GM23338 (cell line): ENCODE data around the gene TRIM44. TPM values are rescaled to one million over a fixed set of nuclear protein-coding genes. Genes with fewer than 3 reads are reported as not detected.

Experiments
- ATAC-seq: fragments of 200-7000 bp; cut with Tn5 transposase; 3 replicates; pipeline ENCODE4 v1.9.1; 2020
- DNase-seq: peaks from one replicate; pipeline ENCODE4 v3.0.0-alpha.2; 2015; ENCODE audit warnings: low spot score
- H2AFZ ChIP-seq: fragments of 200-600 bp; sonication (generic); 2 replicates; pipeline ENCODE4 v1.8.0; 2016; ENCODE audit warnings: antibody characterized with exemption, mild to moderate bottlenecking, moderate library complexity
- H3F3A ChIP-seq: fragments of 200-600 bp; sonication (generic); replicated peaks from 2 replicates; pipeline ENCODE4 v1.8.0; 2017; ENCODE audit warnings: antibody characterized with exemption, mixed run types, low read depth
- H3K27ac ChIP-seq: fragments of 200-600 bp; sonication (generic); 2 replicates; pipeline ENCODE4 v1.6.1; 2016; ENCODE audit warnings: low read depth
- H3K27me3 ChIP-seq: fragments of 200-600 bp; sonication (generic); 2 replicates; pipeline ENCODE4 v1.8.0; 2016; ENCODE audit warnings: mild to moderate bottlenecking, mixed run types, moderate library complexity; ENCODE audit not compliant: insufficient read depth
- H3K36me3 ChIP-seq: fragments of 200-600 bp; sonication (generic); 2 replicates; pipeline ENCODE4 v1.8.0; 2016; ENCODE audit warnings: mild to moderate bottlenecking; ENCODE audit not compliant: insufficient read depth
- H3K4me1 ChIP-seq: fragments of 200-600 bp; sonication (generic); 2 replicates; pipeline ENCODE4 v1.8.0; 2016; ENCODE audit warnings: mild to moderate bottlenecking, moderate library complexity; ENCODE audit not compliant: insufficient read depth
- H3K4me2 ChIP-seq: fragments of 200-600 bp; sonication (generic); 2 replicates; pipeline ENCODE4 v1.7.1; 2017; ENCODE audit warnings: mixed run types
- H3K4me3 ChIP-seq: fragments of 200-600 bp; sonication (generic); 2 replicates; pipeline ENCODE4 v1.6.1; 2016; ENCODE audit warnings: mixed run types
- H3K79me2 ChIP-seq: fragments of 200-600 bp; sonication (generic); replicated peaks from 2 replicates; pipeline ENCODE4 v1.8.0; 2017; ENCODE audit warnings: mild to moderate bottlenecking; ENCODE audit not compliant: insufficient read depth
- H3K9me2 ChIP-seq: fragments of 200-600 bp; sonication (generic); 2 replicates; pipeline ENCODE4 v1.8.0; 2017; ENCODE audit not compliant: insufficient read depth
- H4K20me1 ChIP-seq: fragments of 200-600 bp; sonication (generic); replicated peaks from 2 replicates; pipeline ENCODE4 v1.8.0; 2017; ENCODE audit warnings: mild to moderate bottlenecking; ENCODE audit not compliant: insufficient read depth
- H3K27ac Mint-ChIP-seq: 2 replicates; pipeline ENCODE4 v1.8.0; 2020; ENCODE audit warnings: inconsistent platforms, mild to moderate bottlenecking, moderate library complexity, mixed read lengths
- H3K27me3 Mint-ChIP-seq: 3 replicates; pipeline ENCODE4 v1.8.0; 2022; ENCODE audit warnings: low read depth, mild to moderate bottlenecking, moderate library complexity, mixed read lengths, inconsistent platforms; ENCODE audit not compliant: insufficient read depth, poor library complexity
- H3K36me3 Mint-ChIP-seq: 3 replicates; pipeline ENCODE4 v1.8.0; 2021; ENCODE audit warnings: low read depth, mild to moderate bottlenecking, inconsistent platforms, moderate library complexity, mixed read lengths
- H3K4me1 Mint-ChIP-seq: 3 replicates; pipeline ENCODE4 v1.8.0; 2020; ENCODE audit warnings: mild to moderate bottlenecking, inconsistent platforms, mixed read lengths
- H3K4me3 Mint-ChIP-seq: 3 replicates; pipeline ENCODE4 v1.8.0; 2021; ENCODE audit warnings: moderate library complexity, mild to moderate bottlenecking, inconsistent platforms, mixed read lengths
- H3K9me3 Mint-ChIP-seq: 3 replicates; pipeline ENCODE4 v1.8.0; 2020; ENCODE audit warnings: moderate library complexity, mild to moderate bottlenecking, inconsistent platforms, mixed read lengths
- CREB1 ChIP-seq: fragments of 250-450 bp; sonication (Bioruptor Pico); IDR thresholded peaks from 2 replicates; pipeline ENCODE4 v1.5.0; 2020; ENCODE audit warnings: low read depth, mild to moderate bottlenecking, moderate library complexity
- CTCF ChIP-seq, 2 experiments: fragments of 200-600 bp in 1 of 2; sonication (generic) in 1 of 2; conservative IDR thresholded peaks; 2 replicates each; pipeline versions ENCODE4 v1.5.1 to v1.6.1; 2016 to 2017; ENCODE audit warnings: antibody characterized with exemption in 2 of 2, low read depth in 2 of 2, mild to moderate bottlenecking in 2 of 2, moderate library complexity in 1 of 2
- EZH2 ChIP-seq: fragments of 200-600 bp; sonication (generic); IDR thresholded peaks from one replicate; pipeline ENCODE4 v1.8.0; 2017; ENCODE audit warnings: antibody characterized with exemption, mild to moderate bottlenecking, low read depth; ENCODE audit not compliant: unreplicated experiment
- EZH2phosphoT487 ChIP-seq: fragments of 200-600 bp; sonication (generic); IDR thresholded peaks from one replicate; pipeline ENCODE4 v1.8.1; 2018; ENCODE audit warnings: antibody characterized with exemption; ENCODE audit not compliant: unreplicated experiment
- JUNB ChIP-seq: IDR thresholded peaks from one replicate; pipeline ENCODE4 v1.6.1; 2016; ENCODE audit warnings: antibody characterized with exemption; ENCODE audit not compliant: unreplicated experiment
- POLR2AphosphoS5 ChIP-seq: IDR thresholded peaks from 2 replicates; pipeline ENCODE4 v1.6.1; 2016; ENCODE audit warnings: antibody characterized with exemption, low read depth
- REST ChIP-seq: IDR thresholded peaks from one replicate; pipeline ENCODE4 v1.6.1; 2018; ENCODE audit warnings: antibody characterized with exemption; ENCODE audit not compliant: unreplicated experiment
- STAT1 ChIP-seq: IDR thresholded peaks from one replicate; pipeline ENCODE4 v1.6.1; 2016; ENCODE audit warnings: antibody characterized with exemption; ENCODE audit not compliant: unreplicated experiment
- ZNF114 ChIP-seq: fragments of 250-450 bp; sonication (Bioruptor Pico); IDR thresholded peaks from 2 replicates; pipeline ENCODE4 v1.5.0; 2020; ENCODE audit warnings: mild to moderate bottlenecking, moderate library complexity
- ZNF331 ChIP-seq: fragments of 250-450 bp; sonication (Bioruptor Pico); IDR thresholded peaks from 2 replicates; pipeline ENCODE4 v1.5.0; 2020; ENCODE audit warnings: low read depth, mild to moderate bottlenecking, moderate library complexity
- ZNF462 ChIP-seq: fragments of 250-450 bp; sonication (Bioruptor Pico); IDR thresholded peaks from 2 replicates; pipeline ENCODE4 v1.5.0; 2020; ENCODE audit warnings: mild to moderate bottlenecking, moderate library complexity
- polyA plus RNA-seq: library from polyadenylated mRNA; unstranded; fragments of >200 nt; fragmentation: Nextera tagmentation; extraction: Ambion mirVana; gene quantifications from 2 replicates; pipeline ENCODE4 v1.2.1, GENCODE V29; 2016
- total RNA-seq: library from RNA; depleted of rRNA; stranded (reverse); fragments of >200 nt; shearing (Covaris generic); gene quantifications from 2 replicates; pipeline ENCODE4 v1.2.3, GENCODE V29; 2014

Gene TRIM44
- total and polyA plus RNA-seq, 2 experiments from 2014 or later, result 10.3 to 10.4 TPM

GRCh38 chr11:35844579-35844978 is 182.0 kb downstream of the TRIM44 start:
- DNase-seq (no peak), ATAC-seq (no peak)
- H3K27ac ChIP-seq, result no peak overlapping the region
- no peaks in the 10 kb centered on the region for H3F3A ChIP-seq
- H3K79me2 ChIP-seq, result no peaks in the 10 kb centered on the region
- H3K27me3 Mint-ChIP-seq, result no peaks in the 10 kb centered on the region
- no peaks in the 10 kb centered on the region for H3K4me1 ChIP-seq
- no peak overlapping the region for H3K4me3 ChIP-seq
- H3K27me3 ChIP-seq, result no peaks in the 10 kb centered on the region
- no peak overlapping the region for H2AFZ ChIP-seq
- H3K4me3 Mint-ChIP-seq, result no peak overlapping the region
- no peaks in the 10 kb centered on the region; the same call in 1 of the 2 replicates for H3K9me2 ChIP-seq
- no peak overlapping the region for H3K4me2 ChIP-seq
- no peaks in the 10 kb centered on the region for H3K36me3 ChIP-seq
- no peaks in the 10 kb centered on the region for H4K20me1 ChIP-seq
- peaks cover 3% of the 10 kb centered on the region; the same call in 2 of the 3 replicates for H3K9me3 Mint-ChIP-seq
- TF ChIP-seq CREB1 (CRISPR knock-in tag), result no peak
- no peak for TF ChIP-seq POLR2AphosphoS5
- peaks cover 3% of the 10 kb centered on the region; the same call in 2 of the 3 replicates for H3K36me3 Mint-ChIP-seq
- no peak overlapping the region for H3K27ac Mint-ChIP-seq
- no peaks in the 10 kb centered on the region for H3K4me1 Mint-ChIP-seq

GRCh38 chr11:35845860-35846259 is 183.3 kb downstream of the TRIM44 start:
- DNase-seq (no peak), ATAC-seq (no peak)
- H3K4me1 Mint-ChIP-seq, result no peaks in the 10 kb centered on the region
- Histone ChIP-seq H3K4me3 (no peak overlapping the region), H3F3A (no peaks in the 10 kb centered on the region), H3K4me2 (no peak overlapping the region), H3K4me1 (no peaks in the 10 kb centered on the region), H3K27me3 (no peaks in the 10 kb centered on the region), H2AFZ (no peak overlapping the region), H4K20me1 (no peaks in the 10 kb centered on the region), H3K27ac (no peak overlapping the region), H3K9me2 (no peaks in the 10 kb centered on the region; the same call in 1 of the 2 replicates), H3K79me2 (no peaks in the 10 kb centered on the region), H3K36me3 (no peaks in the 10 kb centered on the region)
- H3K9me3 Mint-ChIP-seq, result no peaks in the 10 kb centered on the region; the same call in 2 of the 3 replicates
- no peak overlapping the region for H3K4me3 Mint-ChIP-seq
- no peaks in the 10 kb centered on the region for H3K36me3 Mint-ChIP-seq
- peaks cover 2% of the 10 kb centered on the region for H3K27me3 Mint-ChIP-seq
- no peak overlapping the region for H3K27ac Mint-ChIP-seq
- TF ChIP-seq ZNF462 (no peak), ZNF331 (CRISPR knock-in tag) (no peak), JUNB (no peak), ZNF114 (no peak), POLR2AphosphoS5 (no peak), CTCF (conservative IDR thresholded peaks at IDR 0.05; ENCODE audit: low read depth in 2 of 2) (no peak), CREB1 (CRISPR knock-in tag) (no peak), EZH2 (no peak), REST (no peak), STAT1 (no peak), EZH2phosphoT487 (no peak)
